ENCODE results near the gene PPP2R5E. TPM values are rescaled to one million over a fixed set of nuclear protein-coding genes. Genes with fewer than 3 reads are reported as not detected.

Gene PPP2R5E
- total and polyA plus RNA-seq, 4 donors: 6.0 to 13.1 (median 8.4) TPM

DNA sequence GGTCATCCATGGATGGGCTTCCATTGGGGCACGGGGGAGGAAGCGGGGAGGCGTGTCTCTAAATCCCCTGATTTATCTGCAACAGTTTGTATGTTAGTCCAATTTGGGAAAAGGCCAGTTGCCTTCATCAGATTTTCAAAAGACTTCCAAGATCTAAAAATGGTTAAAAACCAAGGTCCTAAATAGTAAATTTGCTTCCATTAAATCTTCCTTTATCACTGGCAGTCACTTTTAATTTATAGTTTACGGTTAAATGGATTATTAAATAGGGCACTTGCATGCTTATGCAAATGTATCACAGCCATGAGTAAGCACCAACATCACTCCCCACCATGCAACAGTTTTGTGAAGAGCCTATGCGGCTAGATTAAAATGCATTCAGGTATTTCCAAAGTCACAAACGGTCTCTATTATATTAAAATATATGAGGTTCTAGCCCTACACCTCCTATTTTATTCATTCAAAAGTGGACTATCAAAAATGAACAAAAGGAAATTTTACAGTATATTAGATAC lies 116.3 kb downstream of the PPP2R5E start (continued):
- TF ChIP-seq, protein P1, sequence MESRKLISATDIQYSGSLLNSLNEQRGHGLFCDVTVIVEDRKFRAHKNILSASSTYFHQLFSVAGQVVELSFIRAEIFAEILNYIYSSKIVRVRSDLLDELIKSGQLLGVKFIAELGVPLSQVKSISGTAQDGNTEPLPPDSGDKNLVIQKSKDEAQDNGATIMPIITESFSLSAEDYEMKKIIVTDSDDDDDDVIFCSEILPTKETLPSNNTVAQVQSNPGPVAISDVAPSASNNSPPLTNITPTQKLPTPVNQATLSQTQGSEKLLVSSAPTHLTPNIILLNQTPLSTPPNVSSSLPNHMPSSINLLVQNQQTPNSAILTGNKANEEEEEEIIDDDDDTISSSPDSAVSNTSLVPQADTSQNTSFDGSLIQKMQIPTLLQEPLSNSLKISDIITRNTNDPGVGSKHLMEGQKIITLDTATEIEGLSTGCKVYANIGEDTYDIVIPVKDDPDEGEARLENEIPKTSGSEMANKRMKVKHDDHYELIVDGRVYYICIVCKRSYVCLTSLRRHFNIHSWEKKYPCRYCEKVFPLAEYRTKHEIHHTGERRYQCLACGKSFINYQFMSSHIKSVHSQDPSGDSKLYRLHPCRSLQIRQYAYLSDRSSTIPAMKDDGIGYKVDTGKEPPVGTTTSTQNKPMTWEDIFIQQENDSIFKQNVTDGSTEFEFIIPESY (IDR thresholded peaks at IDR 0.05): no peak

DNA sequence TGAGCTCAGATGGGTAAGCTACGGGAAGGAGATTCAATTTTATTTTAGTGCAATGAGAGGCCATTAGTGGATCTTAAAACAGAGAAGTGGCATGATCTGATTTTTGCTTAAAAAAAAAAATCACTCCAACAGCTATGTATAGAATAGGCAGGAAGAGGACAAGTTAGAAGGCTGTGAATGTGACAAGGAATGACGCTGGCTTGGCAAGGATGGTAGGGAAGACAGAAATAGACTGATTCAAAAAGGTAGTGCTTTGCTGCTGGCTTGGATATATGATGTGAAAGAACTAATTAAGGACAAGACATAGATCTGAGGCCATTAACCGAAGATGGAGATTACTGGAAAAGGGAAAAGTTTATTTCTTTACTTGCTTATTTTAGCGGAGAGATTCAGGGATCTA lies 119.3 kb downstream of the PPP2R5E start:
- WGBS: 94% methylated on average over 4 of the region's 4 CpGs
- Histone ChIP-seq H3K36me3 (ENCODE audit: control insufficient read depth in 4 of 4, insufficient read depth in 3 of 4, low read depth in 1 of 4, low read length in 3 of 4) (peaks cover 0 to 8% (median 4%) of the 10 kb centered on the region in 4 donors), H3K27ac (ENCODE audit: low read depth in 1 of 2, low read length in 2 of 2) (no peak overlapping the region), H3K4me1 (ENCODE audit: control insufficient read depth in 4 of 4, insufficient read depth in 4 of 4, low read length in 3 of 4) (no peaks in the 10 kb centered on the region), H3K9me3 (ENCODE audit: control insufficient read depth in 4 of 4, low read length in 3 of 4) (no peaks in the 10 kb centered on the region), H3K27me3 (ENCODE audit: control insufficient read depth in 4 of 4, insufficient read depth in 4 of 4, low read length in 3 of 4) (no peaks in the 10 kb centered on the region), H3K9ac (ENCODE audit: low read depth in 1 of 2, low read length in 2 of 2) (no peak overlapping the region), H3K4me3 (ENCODE audit: low read depth in 1 of 3, low read length in 3 of 3) (no peak overlapping the region)
- no peak for DNase-seq (ENCODE audit: low spot score)
- TF ChIP-seq SP1 (IDR thresholded peaks at IDR 0.05): no peak
- TF ChIP-seq JUND (IDR thresholded peaks at IDR 0.05): no peak
- no peak for TF ChIP-seq ATF3 (IDR thresholded peaks at IDR 0.05)
- TF ChIP-seq FOXA2 (IDR thresholded peaks at IDR 0.05): no peak
- TF ChIP-seq TAF1 (conservative IDR thresholded peaks at IDR 0.05): no peak
- no peak for TF ChIP-seq YY1 (IDR thresholded peaks at IDR 0.05)
- no peak for TF ChIP-seq RXRA (IDR thresholded peaks at IDR 0.05)
- no peak for TF ChIP-seq REST (IDR thresholded peaks at IDR 0.05)
- TF ChIP-seq FOXA1 (IDR thresholded peaks at IDR 0.05): no peak
- no peak for TF ChIP-seq HNF4G (IDR thresholded peaks at IDR 0.05)
- TF ChIP-seq, protein P1 (IDR thresholded peaks at IDR 0.05): no peak
- TF ChIP-seq HNF4A (conservative IDR thresholded peaks at IDR 0.05): no peak
- no peak for TF ChIP-seq RAD21 (IDR thresholded peaks at IDR 0.05)
- no peak for TF ChIP-seq GABPA (IDR thresholded peaks at IDR 0.05 in 1 of 2, conservative IDR thresholded peaks at IDR 0.05 in 1 of 2)
- no peak for TF ChIP-seq EGR1 (IDR thresholded peaks at IDR 0.05; ENCODE audit: low read depth in 2 of 2)
- TF ChIP-seq MAX (IDR thresholded peaks at IDR 0.05): no peak
- no peak for TF ChIP-seq NR2F2 (IDR thresholded peaks at IDR 0.05)

All from liver (tissue), 9 donors.